ENCODE data around the gene RFK. TPM values are rescaled to one million over a fixed set of nuclear protein-coding genes. Genes with fewer than 3 reads are reported as not detected.

RFK gene
- total and polyA plus RNA-seq, 9 of the 15 experiments (the other 6 are each of a cell fraction or from before 2014, with no cell fraction given) = 3.8 to 51.1 (median 14.8) TPM

DNA sequence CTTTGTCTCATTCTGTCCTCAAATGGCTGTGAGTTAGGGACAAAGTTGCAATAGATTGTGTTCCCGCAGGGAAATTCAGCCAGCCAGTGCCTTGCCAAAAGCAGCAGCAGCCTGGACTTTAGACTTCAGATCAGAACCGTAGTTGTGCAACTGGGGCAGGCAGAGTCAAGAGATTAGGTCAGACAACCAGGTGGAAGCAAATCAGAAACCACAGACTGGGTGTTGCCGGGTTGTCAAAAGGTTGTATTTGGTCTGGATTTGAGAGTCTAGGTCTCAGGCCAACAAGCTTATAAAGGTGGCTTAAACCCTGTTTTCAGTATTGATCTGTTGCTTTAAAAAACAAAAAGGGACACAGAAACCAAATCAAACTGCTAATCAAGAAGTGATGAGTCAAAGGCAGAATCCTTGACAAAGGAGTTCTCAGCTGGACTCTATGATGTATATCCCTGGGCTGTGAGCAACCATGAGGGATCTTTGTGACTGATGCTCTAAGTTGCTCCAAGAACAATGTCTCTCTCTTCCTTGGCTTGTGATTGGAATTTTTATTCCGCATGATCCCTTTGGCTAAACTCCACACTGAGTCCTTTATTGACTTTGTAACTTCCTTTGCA, 20.9 kb downstream of the RFK start:
- FAIRE-seq (no peak), ATAC-seq (no peak), DNase-seq (ENCODE audit: extremely low read depth in 1 of 4, low spot score in 3 of 4) (no peak)
- no peak overlapping the region for H2AFZ ChIP-seq (ENCODE audit: low read depth, low read length)
- H3K27me3 ChIP-seq (ENCODE audit: control insufficient read depth in 2 of 2, insufficient read depth in 2 of 2, low read length in 2 of 2) = no peaks in the 10 kb centered on the region
- no peaks in the 10 kb centered on the region for H3K36me3 ChIP-seq (ENCODE audit: control insufficient read depth, insufficient read depth, low read length)
- ChIA-PET CTCF (ENCODE audit: low intra/inter-chr PET ratio) (no interaction called here), POLR2A (interaction anchor here (0.8 to 1.1 kb wide), 2 partner anchors 10 to 13 kb away, joined by 4 to 5 read pairs; no protein-coding TSS in a partner anchor)
- no peaks in the 10 kb centered on the region for H3K9me1 ChIP-seq (ENCODE audit: control insufficient read depth, insufficient read depth, low read length)
- H4K20me1 ChIP-seq (replicated peaks; ENCODE audit: control insufficient read depth, insufficient read depth, low read length) = no peaks in the 10 kb centered on the region
- no peaks in the 10 kb centered on the region for H3K9me3 ChIP-seq (replicated peaks; ENCODE audit: control insufficient read depth, insufficient read depth, low read depth, low read length)
- H3K4me2 ChIP-seq (ENCODE audit: insufficient read depth, low read length) = no peak overlapping the region
- H3K4me3 ChIP-seq = no peak overlapping the region
- 18% methylated on average over 4 of the region's 4 CpGs for WGBS (ENCODE audit: insufficient coverage, low coverage, missing lambda C conversion rate)
- no peak overlapping the region for H3K27ac ChIP-seq (ENCODE audit: extremely low read depth, low read depth, low read length)
- H3K9ac ChIP-seq (ENCODE audit: insufficient read depth in 1 of 2, low read depth in 2 of 2, low read length in 2 of 2) = no peak overlapping the region
- intact Hi-C loops (cut with micrococcal nuclease) (no loop called here), in situ Hi-C loops (cut with MboI) (no loop called here)
- BruUV-seq (replicated peaks) = no TSS peak
- H3K79me2 ChIP-seq (ENCODE audit: control insufficient read depth, insufficient read depth, low read length) = no peaks in the 10 kb centered on the region
- peaks cover 0 to 6% of the 10 kb centered on the region in 2 experiments; a peak in 3 of 5 replicates for H3K4me1 ChIP-seq (replicated peaks in 1 of 2; ENCODE audit: control insufficient read depth in 2 of 2, insufficient read depth in 2 of 2, low read length in 2 of 2)
- TF ChIP-seq CBFA2T3 (IDR thresholded peaks at IDR 0.05) (peak; percentile 28; the same call in 1 of the 2 replicates), CEBPG (CRISPR knock-in tag; IDR thresholded peaks at IDR 0.05) (no peak), CEBPG (tag; conservative IDR thresholded peaks at IDR 0.05 in 1 of 2, IDR thresholded peaks at IDR 0.05 in 1 of 2) (0 out of 4 replicates have a peak, but pooled peaks of 1 of the 2 experiments have one; percentile 12), HMGXB4 (CRISPR knock-in tag; IDR thresholded peaks at IDR 0.05) (no peak), CEBPB (tag; IDR thresholded peaks at IDR 0.05) (peak; percentile 75), NRF1 (conservative IDR thresholded peaks at IDR 0.05 in 1 of 2, IDR thresholded peaks at IDR 0.05 in 1 of 2) (no peak)
- TF ChIP-seq, protein P1, sequence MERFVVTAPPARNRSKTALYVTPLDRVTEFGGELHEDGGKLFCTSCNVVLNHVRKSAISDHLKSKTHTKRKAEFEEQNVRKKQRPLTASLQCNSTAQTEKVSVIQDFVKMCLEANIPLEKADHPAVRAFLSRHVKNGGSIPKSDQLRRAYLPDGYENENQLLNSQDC (CRISPR knock-in tag; IDR thresholded peaks at IDR 0.05) = no peak
- TF ChIP-seq, protein P2, sequence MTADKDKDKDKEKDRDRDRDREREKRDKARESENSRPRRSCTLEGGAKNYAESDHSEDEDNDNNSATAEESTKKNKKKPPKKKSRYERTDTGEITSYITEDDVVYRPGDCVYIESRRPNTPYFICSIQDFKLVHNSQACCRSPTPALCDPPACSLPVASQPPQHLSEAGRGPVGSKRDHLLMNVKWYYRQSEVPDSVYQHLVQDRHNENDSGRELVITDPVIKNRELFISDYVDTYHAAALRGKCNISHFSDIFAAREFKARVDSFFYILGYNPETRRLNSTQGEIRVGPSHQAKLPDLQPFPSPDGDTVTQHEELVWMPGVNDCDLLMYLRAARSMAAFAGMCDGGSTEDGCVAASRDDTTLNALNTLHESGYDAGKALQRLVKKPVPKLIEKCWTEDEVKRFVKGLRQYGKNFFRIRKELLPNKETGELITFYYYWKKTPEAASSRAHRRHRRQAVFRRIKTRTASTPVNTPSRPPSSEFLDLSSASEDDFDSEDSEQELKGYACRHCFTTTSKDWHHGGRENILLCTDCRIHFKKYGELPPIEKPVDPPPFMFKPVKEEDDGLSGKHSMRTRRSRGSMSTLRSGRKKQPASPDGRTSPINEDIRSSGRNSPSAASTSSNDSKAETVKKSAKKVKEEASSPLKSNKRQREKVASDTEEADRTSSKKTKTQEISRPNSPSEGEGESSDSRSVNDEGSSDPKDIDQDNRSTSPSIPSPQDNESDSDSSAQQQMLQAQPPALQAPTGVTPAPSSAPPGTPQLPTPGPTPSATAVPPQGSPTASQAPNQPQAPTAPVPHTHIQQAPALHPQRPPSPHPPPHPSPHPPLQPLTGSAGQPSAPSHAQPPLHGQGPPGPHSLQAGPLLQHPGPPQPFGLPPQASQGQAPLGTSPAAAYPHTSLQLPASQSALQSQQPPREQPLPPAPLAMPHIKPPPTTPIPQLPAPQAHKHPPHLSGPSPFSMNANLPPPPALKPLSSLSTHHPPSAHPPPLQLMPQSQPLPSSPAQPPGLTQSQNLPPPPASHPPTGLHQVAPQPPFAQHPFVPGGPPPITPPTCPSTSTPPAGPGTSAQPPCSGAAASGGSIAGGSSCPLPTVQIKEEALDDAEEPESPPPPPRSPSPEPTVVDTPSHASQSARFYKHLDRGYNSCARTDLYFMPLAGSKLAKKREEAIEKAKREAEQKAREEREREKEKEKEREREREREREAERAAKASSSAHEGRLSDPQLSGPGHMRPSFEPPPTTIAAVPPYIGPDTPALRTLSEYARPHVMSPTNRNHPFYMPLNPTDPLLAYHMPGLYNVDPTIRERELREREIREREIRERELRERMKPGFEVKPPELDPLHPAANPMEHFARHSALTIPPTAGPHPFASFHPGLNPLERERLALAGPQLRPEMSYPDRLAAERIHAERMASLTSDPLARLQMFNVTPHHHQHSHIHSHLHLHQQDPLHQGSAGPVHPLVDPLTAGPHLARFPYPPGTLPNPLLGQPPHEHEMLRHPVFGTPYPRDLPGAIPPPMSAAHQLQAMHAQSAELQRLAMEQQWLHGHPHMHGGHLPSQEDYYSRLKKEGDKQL (CRISPR knock-in tag; IDR thresholded peaks at IDR 0.05; ENCODE audit: borderline replicate concordance) = no peak
